ENCODE results near the gene SIX3. TPM values are rescaled to one million over a fixed set of nuclear protein-coding genes. Genes with fewer than 3 reads are reported as not detected.

Gene SIX3
- total and polyA plus RNA-seq, 2 of the 4 experiments (the other 2 are of a cell fraction), result not detected

DNA sequence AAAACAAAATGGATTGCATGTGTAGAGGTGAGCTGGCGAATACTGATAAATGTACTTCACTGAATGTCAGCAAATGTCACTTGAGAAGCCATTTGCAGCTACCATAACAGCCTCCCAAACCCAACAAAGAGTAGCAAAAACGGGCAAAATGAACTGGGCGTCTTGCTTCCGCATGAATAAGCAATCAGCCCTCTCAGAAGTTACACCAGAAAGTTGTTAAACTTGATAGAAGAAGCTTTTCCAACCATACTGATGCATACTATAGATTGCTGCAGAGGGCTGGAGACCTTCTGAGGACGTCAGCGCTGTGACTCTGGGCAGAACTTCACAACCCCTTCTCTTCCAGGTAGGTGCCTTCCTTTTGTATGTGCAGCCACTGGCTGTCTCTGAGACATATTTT is 18.7 kb upstream of the SIX3 start:
- Histone ChIP-seq H2BK15ac (ENCODE audit: low read depth, low read length) (no peak overlapping the region), H3K4me1 (ENCODE audit: control insufficient read depth, insufficient read depth, low read length) (no peaks in the 10 kb centered on the region), H2AFZ (replicated peaks; ENCODE audit: low read length, poor library complexity) (no peak overlapping the region), H4K5ac (ENCODE audit: low read depth, low read length) (no peak overlapping the region), H3K56ac (ENCODE audit: extremely low read depth, insufficient read depth, low read length) (no peak overlapping the region), H3K9ac (ENCODE audit: low read depth, low read length) (no peak overlapping the region), H2BK20ac (ENCODE audit: low read depth, low read length) (no peak overlapping the region), H2AK5ac (ENCODE audit: low read depth, low read length) (no peak overlapping the region), H3K4me2 (ENCODE audit: low read depth, low read length) (no peak overlapping the region), H4K91ac (ENCODE audit: insufficient read depth, low read depth, low read length) (no peak overlapping the region), H4K8ac (ENCODE audit: low read depth in 2 of 2, low read length in 2 of 2) (no peak overlapping the region), H3K4ac (ENCODE audit: low read depth, low read length) (no peak overlapping the region), H3K14ac (replicated peaks; ENCODE audit: low read depth, low read length) (no peak overlapping the region), H2BK5ac (ENCODE audit: low read depth, low read length, poor library complexity, severe bottlenecking) (no peak overlapping the region), H2AK9ac (replicated peaks; ENCODE audit: low read depth, low read length, poor library complexity) (no peak overlapping the region), H3K9me1 (ENCODE audit: insufficient read depth, low read length) (no peaks in the 10 kb centered on the region), H3K23ac (ENCODE audit: low read depth, low read length) (no peak overlapping the region), H4K20me1 (ENCODE audit: insufficient read depth, low read length) (no peaks in the 10 kb centered on the region), H3K9me3 (ENCODE audit: control insufficient read depth, insufficient read depth, low read length) (no peaks in the 10 kb centered on the region), H2BK120ac (ENCODE audit: low read depth, low read length) (no peak overlapping the region), H3K79me1 (ENCODE audit: low read depth in 1 of 2, low read length in 2 of 2) (no peaks in the 10 kb centered on the region), H3K18ac (ENCODE audit: low read depth, low read length) (no peak overlapping the region), H3K27ac (ENCODE audit: insufficient read depth, low read length) (no peak overlapping the region), H3K36me3 (ENCODE audit: control insufficient read depth, insufficient read depth, low read length) (no peaks in the 10 kb centered on the region), H3K27me3 (ENCODE audit: control insufficient read depth, insufficient read depth, low read length) (peaks cover 38% of the 10 kb centered on the region), H3K4me3 (ENCODE audit: insufficient read depth, low read depth, low read length) (no peak overlapping the region)
- TF ChIP-seq RCOR1 (IDR thresholded peaks at IDR 0.05; ENCODE audit: insufficient replicate concordance, low read length) (no peak), CEBPB (IDR thresholded peaks at IDR 0.05; ENCODE audit: low read depth, low read length) (no peak), NFE2L2 (IDR thresholded peaks at IDR 0.05; ENCODE audit: low read depth, low read length) (no peak), RFX5 (IDR thresholded peaks at IDR 0.05; ENCODE audit: low read depth, low read length) (no peak), CHD1 (IDR thresholded peaks at IDR 0.05; ENCODE audit: low read depth, low read length) (no peak), MAFK (IDR thresholded peaks at IDR 0.05; ENCODE audit: low read depth, low read length) (no peak), MAZ (IDR thresholded peaks at IDR 0.05; ENCODE audit: borderline replicate concordance, low read depth, low read length) (no peak)
- WGBS, 2 experiments (ENCODE audit: extremely low coverage in 2 of 2, insufficient read length in 1 of 2), result no CpG with 5 or more reads among the region's 6 CpGs
- DNase-seq, result no peak
- ChIA-PET CTCF (interaction anchor here (0.6 to 0.7 kb wide), 2 partner anchors 46 to 442 kb away, joined by 3 to 4 read pairs; no protein-coding TSS in a partner anchor), POLR2A (ENCODE audit: unreplicated experiment) (no interaction called here)
- ATAC-seq (ENCODE audit: low read depth), result no peak
- BruUV-seq (replicated peaks), result no TSS peak
- in situ Hi-C loops (cut with MboI; ENCODE audit: low sequenced_read_pairs), result no loop called here
- dilution Hi-C loops (cut with HindIII; ENCODE audit: low sequenced_read_pairs, unreplicated experiment), result no loop called here
- intact Hi-C loops (cut with micrococcal nuclease), result no loop called here
